Measurements from ENCODE around the gene CDC42BPB. TPM values are rescaled to one million over a fixed set of nuclear protein-coding genes. Genes with fewer than 3 reads are reported as not detected.

CDC42BPB gene
- polyA plus RNA-seq, 1 donor (not counting 4 experiments of a cell fraction or from before 2014, with no cell fraction given): 41.3 TPM

- Histone ChIP-seq H3K9me3 (ENCODE audit: control insufficient read depth, low read depth, low read length) (no peaks in the 10 kb centered on the region), H4K20me1 (ENCODE audit: control insufficient read depth, extremely low read depth, insufficient read depth, low read length) (peaks cover 3% of the 10 kb centered on the region), H3K9me1 (ENCODE audit: control insufficient read depth, extremely low read depth, insufficient read depth, low read length) (no peaks in the 10 kb centered on the region), H2AFZ (ENCODE audit: control insufficient read depth, low read length) (peak overlapping the region; percentile 60), H3K27me3 (ENCODE audit: control insufficient read depth, extremely low read depth, insufficient read depth, low read length) (peaks cover 29% of the 10 kb centered on the region), H3K4me3 (ENCODE audit: control insufficient read depth in 2 of 3, extremely low read depth in 1 of 3, insufficient read depth in 2 of 3, low read depth in 1 of 3, low read length in 3 of 3) (peak overlapping the region; percentile 29 to 64 (median 59)), H3K4me2 (ENCODE audit: control insufficient read depth, extremely low read depth, insufficient read depth, low read depth, low read length) (peak overlapping the region; percentile 90), H3K27ac (ENCODE audit: control insufficient read depth, insufficient read depth, low read length) (peak overlapping the region; percentile 49), H3K79me2 (ENCODE audit: control insufficient read depth, insufficient read depth, low read length) (no peaks in the 10 kb centered on the region), H3K4me1 (ENCODE audit: control insufficient read depth, extremely low read depth, insufficient read depth, low read length) (peaks cover 19% of the 10 kb centered on the region), H3K9ac (ENCODE audit: control insufficient read depth, extremely low read depth, insufficient read depth, low read length) (peak overlapping the region; percentile 76), H3K36me3 (ENCODE audit: control insufficient read depth in 2 of 2, extremely low read depth in 1 of 2, insufficient read depth in 2 of 2, low read length in 2 of 2) (peaks cover 4% of the 10 kb centered on the region in 2 experiments)
- dilution Hi-C loops (cut with MboI; ENCODE audit: extremely low pct_ligation_motif_present, low sequenced_read_pairs): no loop called here
- TF ChIP-seq EZH2 (IDR thresholded peaks at IDR 0.05; ENCODE audit: low read length): peak; percentile 70
- no peak for TF ChIP-seq CTCF (optimal IDR thresholded peaks at IDR 0.05 in 1 of 3, IDR thresholded peaks at IDR 0.05 in 1 of 3, conservative IDR thresholded peaks at IDR 0.05 in 1 of 3; ENCODE audit: extremely low read depth in 1 of 3, insufficient read depth in 2 of 3, low read length in 3 of 3)
- FAIRE-seq: no peak
- DNase-seq (ENCODE audit: low read depth, low spot score): peak; percentile 48
Measured at GRCh38 chr14:102928412-102929240, 128.7 kb downstream of the CDC42BPB start.

DNA sequence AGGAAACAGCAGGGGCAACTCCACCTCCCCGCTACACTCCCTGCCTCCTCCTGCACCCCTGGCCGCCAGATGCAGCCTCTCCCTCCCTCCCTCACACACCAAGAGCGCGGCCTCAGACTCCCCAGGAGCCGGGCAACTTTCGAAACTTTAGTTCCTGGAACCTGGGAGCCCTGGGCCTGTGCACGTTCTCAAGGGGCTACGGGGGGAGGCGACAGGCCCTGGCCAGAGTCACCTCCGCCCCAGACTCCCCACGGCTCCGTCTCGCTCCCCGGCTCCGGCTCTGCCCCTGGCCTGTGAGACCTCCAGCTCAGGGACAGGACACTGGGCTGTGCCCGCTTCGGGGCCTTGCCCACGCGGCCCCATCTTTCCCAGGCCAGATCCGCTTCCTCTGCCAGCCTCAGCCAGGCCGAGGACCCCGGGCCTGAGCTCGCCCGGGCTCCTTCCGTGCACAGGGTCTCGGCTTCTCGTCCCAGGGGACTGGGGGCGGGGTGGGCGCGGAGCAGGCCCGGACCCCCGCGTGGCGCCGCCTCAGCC, 129.4 kb downstream of the CDC42BPB start:
- FAIRE-seq (no peak), DNase-seq (ENCODE audit: low read depth, low spot score) (no peak)
- no peaks in the 10 kb centered on the region for H3K9me3 ChIP-seq (ENCODE audit: control insufficient read depth, low read depth, low read length)
- peaks cover 36% of the 10 kb centered on the region for H3K27me3 ChIP-seq (ENCODE audit: control insufficient read depth, extremely low read depth, insufficient read depth, low read length)
- peak overlapping the region; percentile 90 for H3K4me2 ChIP-seq (ENCODE audit: control insufficient read depth, extremely low read depth, insufficient read depth, low read depth, low read length)
- peaks cover 22% of the 10 kb centered on the region for H3K4me1 ChIP-seq (ENCODE audit: control insufficient read depth, extremely low read depth, insufficient read depth, low read length)
- TF ChIP-seq CTCF (optimal IDR thresholded peaks at IDR 0.05 in 1 of 3, IDR thresholded peaks at IDR 0.05 in 1 of 3, conservative IDR thresholded peaks at IDR 0.05 in 1 of 3; ENCODE audit: extremely low read depth in 1 of 3, insufficient read depth in 2 of 3, low read length in 3 of 3): no peak
- no peak for TF ChIP-seq EZH2 (IDR thresholded peaks at IDR 0.05; ENCODE audit: low read length)
- H3K79me2 ChIP-seq (ENCODE audit: control insufficient read depth, insufficient read depth, low read length): no peaks in the 10 kb centered on the region
- dilution Hi-C loops (cut with MboI; ENCODE audit: extremely low pct_ligation_motif_present, low sequenced_read_pairs): no loop called here
- H3K27ac ChIP-seq (ENCODE audit: control insufficient read depth, insufficient read depth, low read length): peak overlapping the region; percentile 49
- peak overlapping the region; percentile 60 for H2AFZ ChIP-seq (ENCODE audit: control insufficient read depth, low read length)
- H3K36me3 ChIP-seq (ENCODE audit: control insufficient read depth in 2 of 2, extremely low read depth in 1 of 2, insufficient read depth in 2 of 2, low read length in 2 of 2): peaks cover 1 to 2% of the 10 kb centered on the region in 2 experiments
- H3K9ac ChIP-seq (ENCODE audit: control insufficient read depth, extremely low read depth, insufficient read depth, low read length): peak overlapping the region; percentile 76
- H3K4me3 ChIP-seq (ENCODE audit: control insufficient read depth in 2 of 3, extremely low read depth in 1 of 3, insufficient read depth in 2 of 3, low read depth in 1 of 3, low read length in 3 of 3): peak overlapping the region; percentile 29 to 64 (median 59)
- H4K20me1 ChIP-seq (ENCODE audit: control insufficient read depth, extremely low read depth, insufficient read depth, low read length): peaks cover 3% of the 10 kb centered on the region
- no peaks in the 10 kb centered on the region for H3K9me1 ChIP-seq (ENCODE audit: control insufficient read depth, extremely low read depth, insufficient read depth, low read length)
